ENCODE measurements around the gene PIK3C2G.

PIK3C2G gene

GRCh38 chr12:18546399-18546798, 285.1 kb downstream of the PIK3C2G start:
- Histone ChIP-seq H3K14ac (ENCODE audit: low read length) (no peak overlapping the region), H2BK12ac (ENCODE audit: low read length) (no peak overlapping the region), H3K4me1 (ENCODE audit: control insufficient read depth in 1 of 2, insufficient read depth in 2 of 2, low read length in 2 of 2) (no peaks in the 10 kb centered on the region), H2AFZ (ENCODE audit: insufficient read depth, low read length, poor library complexity) (no peak overlapping the region), H3K9ac (ENCODE audit: low read length) (no peak overlapping the region), H3K23ac (ENCODE audit: low read length) (no peak overlapping the region), H3K4me3 (ENCODE audit: low read depth, low read length) (no peak overlapping the region), H3K79me1 (ENCODE audit: low read length) (no peaks in the 10 kb centered on the region), H2BK5ac (ENCODE audit: low read depth, low read length, poor library complexity) (no peak overlapping the region), H4K8ac (ENCODE audit: low read depth, low read length) (no peak overlapping the region), H3K79me2 (ENCODE audit: control insufficient read depth, insufficient read depth, low read length, poor library complexity) (no peaks in the 10 kb centered on the region), H3K36me3 (ENCODE audit: control insufficient read depth in 1 of 2, insufficient read depth in 2 of 2, low read length in 2 of 2) (no peaks in the 10 kb centered on the region), H3K4me2 (ENCODE audit: low read length) (no peak overlapping the region), H4K12ac (ENCODE audit: low read depth, low read length) (no peak overlapping the region), H3K9me3 (ENCODE audit: insufficient read depth, low read depth, low read length) (no peaks in the 10 kb centered on the region), H2BK120ac (ENCODE audit: insufficient read depth, low read length, poor library complexity) (no peak overlapping the region), H4K91ac (ENCODE audit: low read depth, low read length) (no peak overlapping the region), H3K4ac (ENCODE audit: low read depth, low read length) (no peak overlapping the region), H2AK5ac (ENCODE audit: low read length) (no peak overlapping the region), H3K18ac (ENCODE audit: low read length) (no peak overlapping the region), H3K27ac (ENCODE audit: low read depth, low read length) (no peak overlapping the region), H3K27me3 (ENCODE audit: insufficient read depth, low read length) (no peaks in the 10 kb centered on the region)
- no peak for DNase-seq
- WGBS (ENCODE audit: extremely low coverage, insufficient coverage, insufficient read length), result no CpG with 5 or more reads among the region's 1 CpG

- no CpG with 5 or more reads among the region's 2 CpGs for WGBS (ENCODE audit: extremely low coverage, insufficient coverage, insufficient read length)
- Histone ChIP-seq H2BK12ac (ENCODE audit: low read length) (no peak overlapping the region), H4K91ac (ENCODE audit: low read depth, low read length) (no peak overlapping the region)
These were observed 288.3 kb downstream of the PIK3C2G start for GRCh38 chr12:18549598-18549997.

GRCh38 chr12:18551106-18551505, 289.8 kb downstream of the PIK3C2G start:
- no peak overlapping the region for H3K18ac ChIP-seq (ENCODE audit: low read length)
- H2BK5ac ChIP-seq (ENCODE audit: low read depth, low read length, poor library complexity), result no peak overlapping the region
- no peak overlapping the region for H2BK12ac ChIP-seq (ENCODE audit: low read length)
- no peaks in the 10 kb centered on the region for H3K36me3 ChIP-seq (ENCODE audit: control insufficient read depth in 1 of 2, insufficient read depth in 2 of 2, low read length in 2 of 2)
- no peak for DNase-seq
- no peak overlapping the region for H3K9ac ChIP-seq (ENCODE audit: low read length)
- H3K4ac ChIP-seq (ENCODE audit: low read depth, low read length), result no peak overlapping the region
- H2BK120ac ChIP-seq (ENCODE audit: insufficient read depth, low read length, poor library complexity), result no peak overlapping the region
- H2AK5ac ChIP-seq (ENCODE audit: low read length), result no peak overlapping the region
- no peak overlapping the region for H4K12ac ChIP-seq (ENCODE audit: low read depth, low read length)
- no peaks in the 10 kb centered on the region for H3K79me2 ChIP-seq (ENCODE audit: control insufficient read depth, insufficient read depth, low read length, poor library complexity)
- H3K23ac ChIP-seq (ENCODE audit: low read length), result no peak overlapping the region
- H3K9me3 ChIP-seq (ENCODE audit: insufficient read depth, low read depth, low read length), result peaks cover 2% of the 10 kb centered on the region
- no peak overlapping the region for H3K27ac ChIP-seq (ENCODE audit: low read depth, low read length)
- no peak overlapping the region for H3K4me2 ChIP-seq (ENCODE audit: low read length)
- H3K4me1 ChIP-seq (ENCODE audit: control insufficient read depth in 1 of 2, insufficient read depth in 2 of 2, low read length in 2 of 2), result no peaks in the 10 kb centered on the region
- no peak overlapping the region for H4K8ac ChIP-seq (ENCODE audit: low read depth, low read length)
- no peak overlapping the region for H4K91ac ChIP-seq (ENCODE audit: low read depth, low read length)
- H3K27me3 ChIP-seq (ENCODE audit: insufficient read depth, low read length), result no peaks in the 10 kb centered on the region
- no peaks in the 10 kb centered on the region for H3K79me1 ChIP-seq (ENCODE audit: low read length)
- no peak overlapping the region for H3K4me3 ChIP-seq (ENCODE audit: low read depth, low read length)
- WGBS (ENCODE audit: extremely low coverage, insufficient coverage, insufficient read length), result no CpG with 5 or more reads among the region's 1 CpG
- no peak overlapping the region for H3K14ac ChIP-seq (ENCODE audit: low read length)
- H2AFZ ChIP-seq (ENCODE audit: insufficient read depth, low read length, poor library complexity), result no peak overlapping the region

More at GRCh38 chr12:18549598-18549997, 288.3 kb downstream of the PIK3C2G start:
- Histone ChIP-seq H4K12ac (ENCODE audit: low read depth, low read length) (no peak overlapping the region), H3K79me2 (ENCODE audit: control insufficient read depth, insufficient read depth, low read length, poor library complexity) (no peaks in the 10 kb centered on the region), H3K36me3 (ENCODE audit: control insufficient read depth in 1 of 2, insufficient read depth in 2 of 2, low read length in 2 of 2) (no peaks in the 10 kb centered on the region), H3K9ac (ENCODE audit: low read length) (no peak overlapping the region), H3K27me3 (ENCODE audit: insufficient read depth, low read length) (no peaks in the 10 kb centered on the region), H3K23ac (ENCODE audit: low read length) (no peak overlapping the region), H2AK5ac (ENCODE audit: low read length) (no peak overlapping the region), H2BK5ac (ENCODE audit: low read depth, low read length, poor library complexity) (no peak overlapping the region), H3K4me2 (ENCODE audit: low read length) (no peak overlapping the region), H3K4me1 (ENCODE audit: control insufficient read depth in 1 of 2, insufficient read depth in 2 of 2, low read length in 2 of 2) (no peaks in the 10 kb centered on the region), H3K27ac (ENCODE audit: low read depth, low read length) (no peak overlapping the region), H3K79me1 (ENCODE audit: low read length) (no peaks in the 10 kb centered on the region), H3K4ac (ENCODE audit: low read depth, low read length) (no peak overlapping the region), H3K4me3 (ENCODE audit: low read depth, low read length) (no peak overlapping the region), H3K9me3 (ENCODE audit: insufficient read depth, low read depth, low read length) (peaks cover 2% of the 10 kb centered on the region), H3K14ac (ENCODE audit: low read length) (no peak overlapping the region), H4K8ac (ENCODE audit: low read depth, low read length) (no peak overlapping the region), H2BK120ac (ENCODE audit: insufficient read depth, low read length, poor library complexity) (no peak overlapping the region), H3K18ac (ENCODE audit: low read length) (no peak overlapping the region), H2AFZ (ENCODE audit: insufficient read depth, low read length, poor library complexity) (no peak overlapping the region)
- no peak for DNase-seq

- H3K9ac ChIP-seq (ENCODE audit: low read length), result no peak overlapping the region
- no peak overlapping the region for H2BK120ac ChIP-seq (ENCODE audit: insufficient read depth, low read length, poor library complexity)
- no peak overlapping the region for H2BK12ac ChIP-seq (ENCODE audit: low read length)
- no peak overlapping the region for H3K4me2 ChIP-seq (ENCODE audit: low read length)
- no peak overlapping the region for H4K12ac ChIP-seq (ENCODE audit: low read depth, low read length)
- no peaks in the 10 kb centered on the region for H3K36me3 ChIP-seq (ENCODE audit: control insufficient read depth in 1 of 2, insufficient read depth in 2 of 2, low read length in 2 of 2)
- no CpG with 5 or more reads among the region's 3 CpGs for WGBS (ENCODE audit: extremely low coverage, insufficient coverage, insufficient read length)
- H3K4ac ChIP-seq (ENCODE audit: low read depth, low read length), result no peak overlapping the region
- H2AK5ac ChIP-seq (ENCODE audit: low read length), result no peak overlapping the region
- H3K4me1 ChIP-seq (ENCODE audit: control insufficient read depth in 1 of 2, insufficient read depth in 2 of 2, low read length in 2 of 2), result no peaks in the 10 kb centered on the region
- peaks cover 2% of the 10 kb centered on the region for H3K9me3 ChIP-seq (ENCODE audit: insufficient read depth, low read depth, low read length)
- H4K91ac ChIP-seq (ENCODE audit: low read depth, low read length), result no peak overlapping the region
- H3K27me3 ChIP-seq (ENCODE audit: insufficient read depth, low read length), result no peaks in the 10 kb centered on the region
- no peaks in the 10 kb centered on the region for H3K79me2 ChIP-seq (ENCODE audit: control insufficient read depth, insufficient read depth, low read length, poor library complexity)
- no peak overlapping the region for H3K18ac ChIP-seq (ENCODE audit: low read length)
- H3K79me1 ChIP-seq (ENCODE audit: low read length), result no peaks in the 10 kb centered on the region
- H2BK5ac ChIP-seq (ENCODE audit: low read depth, low read length, poor library complexity), result no peak overlapping the region
- H3K4me3 ChIP-seq (ENCODE audit: low read depth, low read length), result no peak overlapping the region
- H4K8ac ChIP-seq (ENCODE audit: low read depth, low read length), result no peak overlapping the region
- H2AFZ ChIP-seq (ENCODE audit: insufficient read depth, low read length, poor library complexity), result no peak overlapping the region
- H3K27ac ChIP-seq (ENCODE audit: low read depth, low read length), result no peak overlapping the region
- H3K14ac ChIP-seq (ENCODE audit: low read length), result no peak overlapping the region
- DNase-seq, result no peak
- no peak overlapping the region for H3K23ac ChIP-seq (ENCODE audit: low read length)
These were observed 290.4 kb downstream of the PIK3C2G start for GRCh38 chr12:18551701-18552100.
